ENCODE measurements around the gene ENTHD1. TPM values are rescaled to one million over a fixed set of nuclear protein-coding genes. Genes with fewer than 3 reads are reported as not detected.

Gene ENTHD1
- total and polyA plus RNA-seq, 9 of the 15 experiments (the other 6 are each of a cell fraction or from before 2014, with no cell fraction given), result 0.13 to 0.98 (median 0.35) TPM

DNA sequence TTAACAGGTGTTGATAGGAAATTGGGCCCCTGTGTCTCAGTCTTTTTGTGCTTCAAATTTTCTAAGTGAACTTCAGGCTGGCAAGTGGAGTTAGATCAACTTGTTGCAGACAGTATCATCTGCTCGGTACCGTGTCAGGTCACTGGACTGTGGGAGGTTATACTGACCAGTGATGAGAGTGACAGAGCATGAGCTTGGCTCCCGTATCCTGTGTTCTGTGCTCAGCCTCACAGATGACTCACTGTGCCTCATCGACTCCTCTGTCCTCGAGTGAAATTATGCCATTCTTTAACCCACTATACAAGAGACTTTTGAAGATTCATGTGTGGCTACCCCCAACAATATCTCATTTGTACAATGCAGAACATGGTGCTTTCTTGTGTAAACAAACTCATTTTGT lies 15.2 kb upstream of the ENTHD1 start:
- no TSS peak for BruUV-seq (replicated peaks)
- peak overlapping the region; percentile 38 for H2AFZ ChIP-seq (ENCODE audit: low read depth, low read length)
- no peak overlapping the region for H3K4me3 ChIP-seq
- FAIRE-seq, result peak; percentile 90
- H4K20me1 ChIP-seq (replicated peaks; ENCODE audit: control insufficient read depth, insufficient read depth, low read length), result no peaks in the 10 kb centered on the region
- no peaks in the 10 kb centered on the region for H3K36me3 ChIP-seq (ENCODE audit: control insufficient read depth, insufficient read depth, low read length)
- no peaks in the 10 kb centered on the region for H3K9me3 ChIP-seq (replicated peaks; ENCODE audit: control insufficient read depth, insufficient read depth, low read depth, low read length)
- intact Hi-C loops (cut with micrococcal nuclease), result no loop called here
- WGBS (ENCODE audit: insufficient coverage, low coverage, missing lambda C conversion rate), result 2% methylated on average over 5 of the region's 5 CpGs
- H3K27ac ChIP-seq (ENCODE audit: extremely low read depth, low read depth, low read length), result peak overlapping the region; percentile 46; the same call in 1 of the 3 replicates
- ChIA-PET CTCF (ENCODE audit: low intra/inter-chr PET ratio) (no interaction called here), POLR2A (interaction anchor here (1.3 kb wide), 1 partner anchor 68 kb away, joined by 3 read pairs; no protein-coding TSS in a partner anchor)
- peak; percentile 22 to 73 (median 31) for DNase-seq (ENCODE audit: extremely low read depth in 1 of 4, low spot score in 3 of 4)
- H3K9me1 ChIP-seq (ENCODE audit: control insufficient read depth, insufficient read depth, low read length), result no peaks in the 10 kb centered on the region
- H3K4me1 ChIP-seq (replicated peaks in 1 of 2; ENCODE audit: control insufficient read depth in 2 of 2, insufficient read depth in 2 of 2, low read length in 2 of 2), result peaks cover 0 to 18% of the 10 kb centered on the region in 2 experiments
- ATAC-seq, result peak; percentile 81
- H3K79me2 ChIP-seq (ENCODE audit: control insufficient read depth, insufficient read depth, low read length), result peaks cover 85% of the 10 kb centered on the region; the same call in 2 of the 3 replicates
- peak overlapping the region; percentile 38; the same call in 1 of the 2 replicates for H3K4me2 ChIP-seq (ENCODE audit: insufficient read depth, low read length)
- no peak overlapping the region; a peak in 1 of 4 replicates for H3K9ac ChIP-seq (ENCODE audit: insufficient read depth in 1 of 2, low read depth in 2 of 2, low read length in 2 of 2)
- H3K27me3 ChIP-seq (ENCODE audit: control insufficient read depth in 2 of 2, insufficient read depth in 2 of 2, low read length in 2 of 2), result no peaks in the 10 kb centered on the region
- in situ Hi-C loops (cut with MboI), result no loop called here
- TF ChIP-seq, protein P1, sequence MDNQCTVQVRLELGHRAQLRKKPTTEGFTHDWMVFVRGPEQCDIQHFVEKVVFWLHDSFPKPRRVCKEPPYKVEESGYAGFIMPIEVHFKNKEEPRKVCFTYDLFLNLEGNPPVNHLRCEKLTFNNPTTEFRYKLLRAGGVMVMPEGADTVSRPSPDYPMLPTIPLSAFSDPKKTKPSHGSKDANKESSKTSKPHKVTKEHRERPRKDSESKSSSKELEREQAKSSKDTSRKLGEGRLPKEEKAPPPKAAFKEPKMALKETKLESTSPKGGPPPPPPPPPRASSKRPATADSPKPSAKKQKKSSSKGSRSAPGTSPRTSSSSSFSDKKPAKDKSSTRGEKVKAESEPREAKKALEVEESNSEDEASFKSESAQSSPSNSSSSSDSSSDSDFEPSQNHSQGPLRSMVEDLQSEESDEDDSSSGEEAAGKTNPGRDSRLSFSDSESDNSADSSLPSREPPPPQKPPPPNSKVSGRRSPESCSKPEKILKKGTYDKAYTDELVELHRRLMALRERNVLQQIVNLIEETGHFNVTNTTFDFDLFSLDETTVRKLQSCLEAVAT (IDR thresholded peaks at IDR 0.05), result peak in 1 of 2 experiments; percentile 94; a peak in 2 of 4 replicates
- TF ChIP-seq FOSL1 (tag; conservative IDR thresholded peaks at IDR 0.05), result peak; percentile 91
- TF ChIP-seq ATF1 (CRISPR knock-in tag; IDR thresholded peaks at IDR 0.05), result no peak
- peak; percentile 22; the same call in 1 of the 2 replicates for TF ChIP-seq ATF1 (tag; IDR thresholded peaks at IDR 0.05)
- TF ChIP-seq CREM (IDR thresholded peaks at IDR 0.05; ENCODE audit: low read depth), result peak; percentile 41; the same call in 1 of the 2 replicates
- TF ChIP-seq HDAC3 (IDR thresholded peaks at IDR 0.05; ENCODE audit: borderline replicate concordance, partially characterized antibody), result peak; percentile 43
- peak; percentile 26; the same call in 1 of the 2 replicates for TF ChIP-seq L3MBTL2 (IDR thresholded peaks at IDR 0.05)
- TF ChIP-seq MEIS2 (IDR thresholded peaks at IDR 0.05; ENCODE audit: partially characterized antibody), result peak; percentile 50
- TF ChIP-seq, protein P2, sequence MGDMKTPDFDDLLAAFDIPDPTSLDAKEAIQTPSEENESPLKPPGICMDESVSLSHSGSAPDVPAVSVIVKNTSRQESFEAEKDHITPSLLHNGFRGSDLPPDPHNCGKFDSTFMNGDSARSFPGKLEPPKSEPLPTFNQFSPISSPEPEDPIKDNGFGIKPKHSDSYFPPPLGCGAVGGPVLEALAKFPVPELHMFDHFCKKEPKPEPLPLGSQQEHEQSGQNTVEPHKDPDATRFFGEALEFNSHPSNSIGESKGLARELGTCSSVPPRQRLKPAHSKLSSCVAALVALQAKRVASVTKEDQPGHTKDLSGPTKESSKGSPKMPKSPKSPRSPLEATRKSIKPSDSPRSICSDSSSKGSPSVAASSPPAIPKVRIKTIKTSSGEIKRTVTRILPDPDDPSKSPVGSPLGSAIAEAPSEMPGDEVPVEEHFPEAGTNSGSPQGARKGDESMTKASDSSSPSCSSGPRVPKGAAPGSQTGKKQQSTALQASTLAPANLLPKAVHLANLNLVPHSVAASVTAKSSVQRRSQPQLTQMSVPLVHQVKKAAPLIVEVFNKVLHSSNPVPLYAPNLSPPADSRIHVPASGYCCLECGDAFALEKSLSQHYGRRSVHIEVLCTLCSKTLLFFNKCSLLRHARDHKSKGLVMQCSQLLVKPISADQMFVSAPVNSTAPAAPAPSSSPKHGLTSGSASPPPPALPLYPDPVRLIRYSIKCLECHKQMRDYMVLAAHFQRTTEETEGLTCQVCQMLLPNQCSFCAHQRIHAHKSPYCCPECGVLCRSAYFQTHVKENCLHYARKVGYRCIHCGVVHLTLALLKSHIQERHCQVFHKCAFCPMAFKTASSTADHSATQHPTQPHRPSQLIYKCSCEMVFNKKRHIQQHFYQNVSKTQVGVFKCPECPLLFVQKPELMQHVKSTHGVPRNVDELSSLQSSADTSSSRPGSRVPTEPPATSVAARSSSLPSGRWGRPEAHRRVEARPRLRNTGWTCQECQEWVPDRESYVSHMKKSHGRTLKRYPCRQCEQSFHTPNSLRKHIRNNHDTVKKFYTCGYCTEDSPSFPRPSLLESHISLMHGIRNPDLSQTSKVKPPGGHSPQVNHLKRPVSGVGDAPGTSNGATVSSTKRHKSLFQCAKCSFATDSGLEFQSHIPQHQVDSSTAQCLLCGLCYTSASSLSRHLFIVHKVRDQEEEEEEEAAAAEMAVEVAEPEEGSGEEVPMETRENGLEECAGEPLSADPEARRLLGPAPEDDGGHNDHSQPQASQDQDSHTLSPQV (IDR thresholded peaks at IDR 0.05), result peak; percentile 58; the same call in 1 of the 2 replicates
- TF ChIP-seq FOS (IDR thresholded peaks at IDR 0.05; ENCODE audit: extremely low read depth, insufficient read length), result peak; percentile 24
- TF ChIP-seq JUND (IDR thresholded peaks at IDR 0.05; ENCODE audit: borderline replicate concordance, low read depth, low read length), result peak; percentile 89
- peak; percentile 74; the same call in 2 of the 3 replicates for TF ChIP-seq JUND (tag; IDR thresholded peaks at IDR 0.05; ENCODE audit: borderline replicate concordance, low read depth, low read length)
- no peak for TF ChIP-seq ZNF124 (CRISPR knock-in tag; IDR thresholded peaks at IDR 0.05)
- TF ChIP-seq, protein P3, sequence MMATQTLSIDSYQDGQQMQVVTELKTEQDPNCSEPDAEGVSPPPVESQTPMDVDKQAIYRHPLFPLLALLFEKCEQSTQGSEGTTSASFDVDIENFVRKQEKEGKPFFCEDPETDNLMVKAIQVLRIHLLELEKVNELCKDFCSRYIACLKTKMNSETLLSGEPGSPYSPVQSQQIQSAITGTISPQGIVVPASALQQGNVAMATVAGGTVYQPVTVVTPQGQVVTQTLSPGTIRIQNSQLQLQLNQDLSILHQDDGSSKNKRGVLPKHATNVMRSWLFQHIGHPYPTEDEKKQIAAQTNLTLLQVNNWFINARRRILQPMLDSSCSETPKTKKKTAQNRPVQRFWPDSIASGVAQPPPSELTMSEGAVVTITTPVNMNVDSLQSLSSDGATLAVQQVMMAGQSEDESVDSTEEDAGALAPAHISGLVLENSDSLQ (IDR thresholded peaks at IDR 0.05), result peak; percentile 80
- no peak for TF ChIP-seq ZFX (CRISPR knock-in tag; IDR thresholded peaks at IDR 0.05)
- TF ChIP-seq, protein P4, sequence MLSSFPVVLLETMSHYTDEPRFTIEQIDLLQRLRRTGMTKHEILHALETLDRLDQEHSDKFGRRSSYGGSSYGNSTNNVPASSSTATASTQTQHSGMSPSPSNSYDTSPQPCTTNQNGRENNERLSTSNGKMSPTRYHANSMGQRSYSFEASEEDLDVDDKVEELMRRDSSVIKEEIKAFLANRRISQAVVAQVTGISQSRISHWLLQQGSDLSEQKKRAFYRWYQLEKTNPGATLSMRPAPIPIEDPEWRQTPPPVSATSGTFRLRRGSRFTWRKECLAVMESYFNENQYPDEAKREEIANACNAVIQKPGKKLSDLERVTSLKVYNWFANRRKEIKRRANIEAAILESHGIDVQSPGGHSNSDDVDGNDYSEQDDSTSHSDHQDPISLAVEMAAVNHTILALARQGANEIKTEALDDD (IDR thresholded peaks at IDR 0.05), result peak; percentile 49; the same call in 1 of the 2 replicates

Data from K562 (cell line).